Omental fat pad (tissue), 4 donors: Measurements from ENCODE around the gene IGSF5. TPM values are rescaled to one million over a fixed set of nuclear protein-coding genes. Genes with fewer than 3 reads are reported as not detected.
A peak's percentile ranks its signal among the peaks of the same experiment; 100 is the strongest.

Experiments
- ATAC-seq: fragments of 150-250 bp; one replicate; pipeline ENCODE4 v1.9.1; 2016; ENCODE audit warnings: mild to moderate bottlenecking, moderate library complexity; ENCODE audit not compliant: low FRiP score
- DNase-seq: peaks from one replicate; pipeline ENCODE4 v3.0.0-alpha.2; 2019; ENCODE audit warnings: low spot score
- total RNA-seq, 4 donors: library from RNA; depleted of rRNA; stranded (reverse); fragments of >200 nt; gene quantifications; one replicate each; pipeline ENCODE4 v1.1.0, GENCODE V29; 2016
- TF ChIP-seq, protein P1 (sequence below), 3 donors: fragments of 450-650 bp; IDR thresholded peaks; one replicate each; pipeline ENCODE4 v1.5.1; 2016 to 2017; ENCODE audit warnings: antibody characterized with exemption in 3 of 3, mild to moderate bottlenecking in 3 of 3, moderate library complexity in 2 of 3

Gene IGSF5
- total RNA-seq, 4 donors from 2014 or later, result not detected

DNA sequence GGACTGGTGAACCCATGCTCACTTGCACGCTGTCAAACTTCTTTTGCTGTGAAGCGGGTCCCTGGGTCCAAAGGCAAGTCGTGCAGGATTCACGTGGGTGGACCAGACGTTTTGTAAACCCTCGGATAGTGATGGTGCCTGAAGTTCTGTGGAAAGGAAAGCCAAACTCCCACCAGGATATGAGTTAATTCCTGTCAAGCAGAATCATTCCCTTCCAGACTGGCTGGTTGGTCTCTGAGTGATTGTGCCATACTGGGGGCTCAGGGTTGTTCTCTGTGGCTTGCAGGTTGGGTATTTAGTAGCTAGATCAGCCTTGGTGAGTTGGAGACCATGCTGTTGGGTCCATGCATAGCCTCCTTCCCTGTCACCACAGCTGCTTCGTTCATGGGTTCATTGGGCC is 32.7 kb upstream of the IGSF5 start:
- no peak for ATAC-seq
- TF ChIP-seq, protein P1, sequence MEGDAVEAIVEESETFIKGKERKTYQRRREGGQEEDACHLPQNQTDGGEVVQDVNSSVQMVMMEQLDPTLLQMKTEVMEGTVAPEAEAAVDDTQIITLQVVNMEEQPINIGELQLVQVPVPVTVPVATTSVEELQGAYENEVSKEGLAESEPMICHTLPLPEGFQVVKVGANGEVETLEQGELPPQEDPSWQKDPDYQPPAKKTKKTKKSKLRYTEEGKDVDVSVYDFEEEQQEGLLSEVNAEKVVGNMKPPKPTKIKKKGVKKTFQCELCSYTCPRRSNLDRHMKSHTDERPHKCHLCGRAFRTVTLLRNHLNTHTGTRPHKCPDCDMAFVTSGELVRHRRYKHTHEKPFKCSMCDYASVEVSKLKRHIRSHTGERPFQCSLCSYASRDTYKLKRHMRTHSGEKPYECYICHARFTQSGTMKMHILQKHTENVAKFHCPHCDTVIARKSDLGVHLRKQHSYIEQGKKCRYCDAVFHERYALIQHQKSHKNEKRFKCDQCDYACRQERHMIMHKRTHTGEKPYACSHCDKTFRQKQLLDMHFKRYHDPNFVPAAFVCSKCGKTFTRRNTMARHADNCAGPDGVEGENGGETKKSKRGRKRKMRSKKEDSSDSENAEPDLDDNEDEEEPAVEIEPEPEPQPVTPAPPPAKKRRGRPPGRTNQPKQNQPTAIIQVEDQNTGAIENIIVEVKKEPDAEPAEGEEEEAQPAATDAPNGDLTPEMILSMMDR (IDR thresholded peaks at IDR 0.05), result no peak
- DNase-seq, result no peak

DNA sequence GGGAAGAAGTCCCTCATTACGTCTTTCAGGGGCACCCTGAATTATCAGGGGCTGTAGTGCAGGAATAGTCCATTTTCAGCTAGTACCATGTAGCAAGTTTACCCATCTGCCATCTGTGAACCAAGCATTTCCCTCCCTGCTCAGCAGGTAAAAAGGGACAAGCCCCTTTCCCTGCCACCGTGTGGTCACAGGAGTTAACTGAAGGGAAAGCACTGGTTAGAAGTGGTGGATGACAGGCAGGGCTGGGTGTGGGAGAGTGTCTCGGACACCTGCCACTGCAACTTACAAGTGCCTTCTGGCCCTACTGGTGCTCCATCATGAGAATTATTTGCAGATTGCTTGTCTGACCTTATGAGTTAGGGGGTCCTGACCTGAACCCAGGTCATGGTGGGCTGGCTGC is 32.0 kb upstream of the IGSF5 start:
- no peak for ATAC-seq
- TF ChIP-seq, protein P1 (IDR thresholded peaks at IDR 0.05), result no peak

DNA sequence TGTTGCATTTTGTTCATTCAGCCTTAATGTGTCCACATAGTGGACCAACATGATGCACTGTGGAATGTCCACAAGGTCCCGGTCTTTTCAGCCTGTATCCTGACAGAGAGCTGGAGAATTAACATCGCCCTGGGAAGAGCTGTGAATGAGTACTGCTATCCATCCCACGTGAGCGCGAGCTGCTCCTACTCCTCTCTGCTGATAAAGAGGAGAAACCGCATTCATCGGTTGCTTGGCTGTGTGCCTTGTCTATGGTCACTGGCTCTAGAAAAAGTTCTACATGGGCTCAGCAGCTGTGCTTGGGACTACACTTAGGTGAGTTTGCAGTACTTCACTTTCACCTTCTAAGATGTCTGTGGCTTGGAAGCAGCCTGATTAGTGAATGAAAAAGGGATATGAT is 31.1 kb upstream of the IGSF5 start:
- ATAC-seq (no peak), DNase-seq (no peak)
- TF ChIP-seq, protein P1 (IDR thresholded peaks at IDR 0.05), result no peak

More for the DNA sequence above, 32.0 kb upstream of the IGSF5 start:
- DNase-seq, result no peak

DNA sequence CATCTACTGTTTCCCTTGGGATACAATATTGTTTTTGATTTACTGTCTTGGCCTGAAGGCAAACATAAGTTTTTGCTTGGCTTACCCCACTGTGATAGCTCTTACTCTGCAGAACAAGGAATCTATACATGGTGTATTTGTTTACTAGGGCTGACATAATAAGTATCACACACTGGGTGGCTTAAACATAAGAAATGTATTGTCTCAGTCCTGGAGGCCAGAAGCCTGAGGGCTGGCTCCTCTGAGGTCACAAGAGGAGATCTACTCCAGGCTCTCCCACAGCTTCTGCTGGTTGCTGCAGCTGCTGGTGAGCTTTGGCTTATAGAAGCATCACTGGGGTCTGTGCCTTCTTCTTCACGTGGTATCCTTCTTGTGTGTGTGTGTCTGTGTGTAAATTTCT is 30.7 kb upstream of the IGSF5 start:
- ATAC-seq (no peak), DNase-seq (no peak)
- TF ChIP-seq, protein P1 (IDR thresholded peaks at IDR 0.05), result no peak

DNA sequence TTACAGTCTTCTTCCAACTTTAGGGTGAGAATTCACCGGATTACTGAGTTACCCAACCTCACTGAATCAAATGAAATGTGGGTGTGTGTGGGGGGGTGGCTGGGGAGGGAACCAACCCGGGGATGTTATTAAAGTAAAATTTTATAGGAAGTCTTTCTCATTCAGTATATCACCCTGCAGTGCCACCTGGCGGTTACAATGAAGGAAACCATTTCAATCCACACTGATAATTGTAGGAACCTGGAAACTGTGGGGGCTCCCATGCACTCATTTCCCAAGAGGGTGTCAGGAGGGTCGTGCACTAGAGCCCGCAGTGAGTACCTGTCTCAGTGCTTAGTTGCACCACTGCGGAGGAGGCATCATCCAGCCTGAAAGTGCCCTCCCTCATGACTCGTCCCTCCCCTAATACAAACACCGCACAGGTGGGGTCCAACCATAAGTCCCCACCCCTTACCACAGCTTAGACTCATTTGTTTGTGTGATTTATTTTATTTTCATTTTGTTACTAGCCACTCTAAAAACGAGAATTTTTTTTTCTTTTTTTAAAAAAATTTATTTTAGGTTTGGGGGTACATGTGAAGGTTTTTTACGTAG is 29.1 kb upstream of the IGSF5 start:
- TF ChIP-seq, protein P1 (IDR thresholded peaks at IDR 0.05), result no peak
- ATAC-seq (peak; percentile 51), DNase-seq (peak; percentile 44)

DNA sequence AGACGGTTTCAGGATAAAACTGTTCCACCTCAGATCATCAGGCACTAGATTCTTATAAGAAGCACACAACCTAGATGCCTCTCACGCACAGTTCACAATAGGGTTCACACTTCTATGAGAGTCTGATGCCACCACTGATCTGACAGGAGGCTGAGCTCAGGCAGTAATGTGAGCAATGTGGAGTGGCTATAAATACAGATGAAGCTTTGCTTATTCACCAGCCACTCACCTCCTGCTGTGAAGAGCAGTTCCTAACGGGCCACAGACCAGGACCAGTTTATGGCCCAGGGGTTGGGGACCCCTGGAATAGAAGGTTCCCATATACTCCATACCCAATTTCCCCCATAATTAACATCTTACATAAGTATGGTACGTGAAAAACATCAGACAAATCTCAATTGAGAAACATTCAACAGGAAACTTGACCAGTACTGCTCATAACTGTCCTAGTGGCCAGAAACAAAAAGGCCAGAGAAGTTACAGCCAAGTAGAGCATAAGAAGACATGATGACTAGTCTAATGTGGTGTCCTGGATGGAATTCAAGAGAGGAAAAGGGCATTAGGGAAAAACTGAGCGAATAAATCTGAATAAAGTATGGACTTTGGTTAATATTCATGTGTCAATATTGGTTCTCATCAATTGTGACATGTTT is 24.7 kb upstream of the IGSF5 start:
- DNase-seq (no peak), ATAC-seq (no peak)
- TF ChIP-seq, protein P1 (IDR thresholded peaks at IDR 0.05), result no peak

DNA sequence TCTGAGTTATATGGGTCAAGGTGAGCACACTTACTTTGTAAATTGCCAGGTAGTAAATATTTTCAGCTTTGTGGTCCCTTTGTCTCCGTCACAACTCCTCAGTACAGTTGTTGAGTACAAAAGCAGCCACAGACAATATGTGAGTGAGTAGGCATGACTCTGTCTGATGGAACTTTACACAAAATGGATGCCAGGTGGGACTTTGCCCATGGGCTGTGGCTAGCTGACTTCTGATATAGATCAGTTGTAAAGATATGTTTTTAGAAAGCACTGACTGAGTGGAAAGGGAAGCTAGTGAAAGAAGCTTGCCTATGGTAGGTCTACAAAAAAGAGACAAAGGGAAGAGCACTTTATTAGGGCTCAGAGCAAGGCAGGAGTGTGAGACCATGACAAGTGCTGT is 23.1 kb upstream of the IGSF5 start:
- TF ChIP-seq, protein P1 (IDR thresholded peaks at IDR 0.05), result no peak
- no peak for ATAC-seq
- DNase-seq, result no peak
